ENCODE measurements around the gene AMN1. TPM values are rescaled to one million over a fixed set of nuclear protein-coding genes. Genes with fewer than 3 reads are reported as not detected.

AMN1 gene
- total and polyA plus RNA-seq, 2 experiments from 2014 or later: 12.6 to 17.7 TPM

DNA sequence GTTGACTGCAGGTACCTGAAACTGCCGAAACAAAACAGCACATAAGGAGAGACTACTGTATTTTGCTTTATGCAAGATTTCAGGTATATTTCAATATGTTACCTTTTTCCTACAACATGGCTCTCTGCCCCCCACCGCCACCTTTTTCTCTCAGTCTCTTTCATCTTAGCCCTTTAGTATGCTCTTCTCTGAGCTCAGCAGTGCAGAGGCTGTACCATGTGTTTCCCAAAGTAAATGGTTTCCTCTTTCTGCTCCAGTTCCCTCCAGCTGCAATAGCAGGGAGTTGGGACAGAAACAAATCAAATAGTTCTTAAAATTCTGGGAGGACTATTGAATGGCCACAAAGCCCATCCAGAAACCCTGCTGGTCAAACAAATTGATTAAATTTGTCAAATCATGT, 4.3 kb downstream of the AMN1 start:
- Mint-ChIP-seq H3K27me3 (ENCODE audit: insufficient read depth, low read depth, poor library complexity) (peaks cover 17% of the 10 kb centered on the region), H3K4me1 (peaks cover 11% of the 10 kb centered on the region), H3K36me3 (ENCODE audit: low read depth) (peaks cover 5% of the 10 kb centered on the region; the same call in 2 of the 3 replicates), H3K27ac (no peak overlapping the region; the same call in 1 of the 2 replicates), H3K4me3 (no peak overlapping the region), H3K9me3 (peaks cover 7% of the 10 kb centered on the region; the same call in 2 of the 3 replicates)
- no peaks in the 10 kb centered on the region for H3K27me3 ChIP-seq (ENCODE audit: insufficient read depth)
- no peak overlapping the region for H2AFZ ChIP-seq
- ATAC-seq (no peak), DNase-seq (ENCODE audit: low spot score) (no peak)
- H3K27ac ChIP-seq (ENCODE audit: low read depth): no peak overlapping the region
- no peaks in the 10 kb centered on the region for H4K20me1 ChIP-seq (replicated peaks; ENCODE audit: insufficient read depth)
- TF ChIP-seq EZH2phosphoT487 (IDR thresholded peaks at IDR 0.05; ENCODE audit: unreplicated experiment) (no peak), ZNF114 (CRISPR knock-in tag; IDR thresholded peaks at IDR 0.05) (no peak), EZH2 (IDR thresholded peaks at IDR 0.05; ENCODE audit: low read depth, unreplicated experiment) (no peak), STAT1 (IDR thresholded peaks at IDR 0.05; ENCODE audit: unreplicated experiment) (no peak), ZNF331 (CRISPR knock-in tag; IDR thresholded peaks at IDR 0.05; ENCODE audit: low read depth) (no peak), NANOG (IDR thresholded peaks at IDR 0.05; ENCODE audit: borderline replicate concordance) (no peak), POLR2AphosphoS5 (IDR thresholded peaks at IDR 0.05; ENCODE audit: low read depth) (no peak), CREB1 (CRISPR knock-in tag; IDR thresholded peaks at IDR 0.05; ENCODE audit: low read depth) (no peak), JUNB (IDR thresholded peaks at IDR 0.05; ENCODE audit: unreplicated experiment) (no peak), CTCF (conservative IDR thresholded peaks at IDR 0.05; ENCODE audit: low read depth in 2 of 2) (no peak)
- TF ChIP-seq, protein P1, sequence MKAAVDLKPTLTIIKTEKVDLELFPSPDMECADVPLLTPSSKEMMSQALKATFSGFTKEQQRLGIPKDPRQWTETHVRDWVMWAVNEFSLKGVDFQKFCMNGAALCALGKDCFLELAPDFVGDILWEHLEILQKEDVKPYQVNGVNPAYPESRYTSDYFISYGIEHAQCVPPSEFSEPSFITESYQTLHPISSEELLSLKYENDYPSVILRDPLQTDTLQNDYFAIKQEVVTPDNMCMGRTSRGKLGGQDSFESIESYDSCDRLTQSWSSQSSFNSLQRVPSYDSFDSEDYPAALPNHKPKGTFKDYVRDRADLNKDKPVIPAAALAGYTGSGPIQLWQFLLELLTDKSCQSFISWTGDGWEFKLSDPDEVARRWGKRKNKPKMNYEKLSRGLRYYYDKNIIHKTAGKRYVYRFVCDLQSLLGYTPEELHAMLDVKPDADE (IDR thresholded peaks at IDR 0.05): no peak
- TF ChIP-seq, protein P2, sequence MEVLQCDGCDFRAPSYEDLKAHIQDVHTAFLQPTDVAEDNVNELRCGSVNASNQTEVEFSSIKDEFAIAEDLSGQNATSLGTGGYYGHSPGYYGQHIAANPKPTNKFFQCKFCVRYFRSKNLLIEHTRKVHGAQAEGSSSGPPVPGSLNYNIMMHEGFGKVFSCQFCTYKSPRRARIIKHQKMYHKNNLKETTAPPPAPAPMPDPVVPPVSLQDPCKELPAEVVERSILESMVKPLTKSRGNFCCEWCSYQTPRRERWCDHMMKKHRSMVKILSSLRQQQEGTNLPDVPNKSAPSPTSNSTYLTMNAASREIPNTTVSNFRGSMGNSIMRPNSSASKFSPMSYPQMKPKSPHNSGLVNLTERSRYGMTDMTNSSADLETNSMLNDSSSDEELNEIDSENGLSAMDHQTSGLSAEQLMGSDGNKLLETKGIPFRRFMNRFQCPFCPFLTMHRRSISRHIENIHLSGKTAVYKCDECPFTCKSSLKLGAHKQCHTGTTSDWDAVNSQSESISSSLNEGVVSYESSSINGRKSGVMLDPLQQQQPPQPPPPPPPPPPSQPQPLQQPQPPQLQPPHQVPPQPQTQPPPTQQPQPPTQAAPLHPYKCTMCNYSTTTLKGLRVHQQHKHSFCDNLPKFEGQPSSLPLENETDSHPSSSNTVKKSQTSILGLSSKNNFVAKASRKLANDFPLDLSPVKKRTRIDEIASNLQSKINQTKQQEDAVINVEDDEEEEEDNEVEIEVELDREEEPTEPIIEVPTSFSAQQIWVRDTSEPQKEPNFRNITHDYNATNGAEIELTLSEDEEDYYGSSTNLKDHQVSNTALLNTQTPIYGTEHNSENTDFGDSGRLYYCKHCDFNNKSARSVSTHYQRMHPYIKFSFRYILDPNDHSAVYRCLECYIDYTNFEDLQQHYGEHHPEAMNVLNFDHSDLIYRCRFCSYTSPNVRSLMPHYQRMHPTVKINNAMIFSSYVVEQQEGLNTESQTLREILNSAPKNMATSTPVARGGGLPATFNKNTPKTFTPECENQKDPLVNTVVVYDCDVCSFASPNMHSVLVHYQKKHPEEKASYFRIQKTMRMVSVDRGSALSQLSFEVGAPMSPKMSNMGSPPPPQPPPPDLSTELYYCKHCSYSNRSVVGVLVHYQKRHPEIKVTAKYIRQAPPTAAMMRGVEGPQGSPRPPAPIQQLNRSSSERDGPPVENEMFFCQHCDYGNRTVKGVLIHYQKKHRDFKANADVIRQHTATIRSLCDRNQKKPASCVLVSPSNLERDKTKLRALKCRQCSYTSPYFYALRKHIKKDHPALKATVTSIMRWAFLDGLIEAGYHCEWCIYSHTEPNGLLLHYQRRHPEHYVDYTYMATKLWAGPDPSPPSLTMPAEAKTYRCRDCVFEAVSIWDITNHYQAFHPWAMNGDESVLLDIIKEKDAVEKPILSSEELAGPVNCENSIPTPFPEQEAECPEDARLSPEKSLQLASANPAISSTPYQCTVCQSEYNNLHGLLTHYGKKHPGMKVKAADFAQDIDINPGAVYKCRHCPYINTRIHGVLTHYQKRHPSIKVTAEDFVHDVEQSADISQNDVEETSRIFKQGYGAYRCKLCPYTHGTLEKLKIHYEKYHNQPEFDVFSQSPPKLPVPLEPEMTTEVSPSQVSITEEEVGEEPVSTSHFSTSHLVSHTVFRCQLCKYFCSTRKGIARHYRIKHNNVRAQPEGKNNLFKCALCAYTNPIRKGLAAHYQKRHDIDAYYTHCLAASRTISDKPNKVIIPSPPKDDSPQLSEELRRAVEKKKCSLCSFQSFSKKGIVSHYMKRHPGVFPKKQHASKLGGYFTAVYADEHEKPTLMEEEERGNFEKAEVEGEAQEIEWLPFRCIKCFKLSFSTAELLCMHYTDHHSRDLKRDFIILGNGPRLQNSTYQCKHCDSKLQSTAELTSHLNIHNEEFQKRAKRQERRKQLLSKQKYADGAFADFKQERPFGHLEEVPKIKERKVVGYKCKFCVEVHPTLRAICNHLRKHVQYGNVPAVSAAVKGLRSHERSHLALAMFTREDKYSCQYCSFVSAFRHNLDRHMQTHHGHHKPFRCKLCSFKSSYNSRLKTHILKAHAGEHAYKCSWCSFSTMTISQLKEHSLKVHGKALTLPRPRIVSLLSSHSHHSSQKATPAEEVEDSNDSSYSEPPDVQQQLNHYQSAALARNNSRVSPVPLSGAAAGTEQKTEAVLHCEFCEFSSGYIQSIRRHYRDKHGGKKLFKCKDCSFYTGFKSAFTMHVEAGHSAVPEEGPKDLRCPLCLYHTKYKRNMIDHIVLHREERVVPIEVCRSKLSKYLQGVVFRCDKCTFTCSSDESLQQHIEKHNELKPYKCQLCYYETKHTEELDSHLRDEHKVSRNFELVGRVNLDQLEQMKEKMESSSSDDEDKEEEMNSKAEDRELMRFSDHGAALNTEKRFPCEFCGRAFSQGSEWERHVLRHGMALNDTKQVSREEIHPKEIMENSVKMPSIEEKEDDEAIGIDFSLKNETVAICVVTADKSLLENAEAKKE (CRISPR knock-in tag; IDR thresholded peaks at IDR 0.05): no peak
- TF ChIP-seq, protein P3, sequence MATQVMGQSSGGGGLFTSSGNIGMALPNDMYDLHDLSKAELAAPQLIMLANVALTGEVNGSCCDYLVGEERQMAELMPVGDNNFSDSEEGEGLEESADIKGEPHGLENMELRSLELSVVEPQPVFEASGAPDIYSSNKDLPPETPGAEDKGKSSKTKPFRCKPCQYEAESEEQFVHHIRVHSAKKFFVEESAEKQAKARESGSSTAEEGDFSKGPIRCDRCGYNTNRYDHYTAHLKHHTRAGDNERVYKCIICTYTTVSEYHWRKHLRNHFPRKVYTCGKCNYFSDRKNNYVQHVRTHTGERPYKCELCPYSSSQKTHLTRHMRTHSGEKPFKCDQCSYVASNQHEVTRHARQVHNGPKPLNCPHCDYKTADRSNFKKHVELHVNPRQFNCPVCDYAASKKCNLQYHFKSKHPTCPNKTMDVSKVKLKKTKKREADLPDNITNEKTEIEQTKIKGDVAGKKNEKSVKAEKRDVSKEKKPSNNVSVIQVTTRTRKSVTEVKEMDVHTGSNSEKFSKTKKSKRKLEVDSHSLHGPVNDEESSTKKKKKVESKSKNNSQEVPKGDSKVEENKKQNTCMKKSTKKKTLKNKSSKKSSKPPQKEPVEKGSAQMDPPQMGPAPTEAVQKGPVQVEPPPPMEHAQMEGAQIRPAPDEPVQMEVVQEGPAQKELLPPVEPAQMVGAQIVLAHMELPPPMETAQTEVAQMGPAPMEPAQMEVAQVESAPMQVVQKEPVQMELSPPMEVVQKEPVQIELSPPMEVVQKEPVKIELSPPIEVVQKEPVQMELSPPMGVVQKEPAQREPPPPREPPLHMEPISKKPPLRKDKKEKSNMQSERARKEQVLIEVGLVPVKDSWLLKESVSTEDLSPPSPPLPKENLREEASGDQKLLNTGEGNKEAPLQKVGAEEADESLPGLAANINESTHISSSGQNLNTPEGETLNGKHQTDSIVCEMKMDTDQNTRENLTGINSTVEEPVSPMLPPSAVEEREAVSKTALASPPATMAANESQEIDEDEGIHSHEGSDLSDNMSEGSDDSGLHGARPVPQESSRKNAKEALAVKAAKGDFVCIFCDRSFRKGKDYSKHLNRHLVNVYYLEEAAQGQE (IDR thresholded peaks at IDR 0.05; ENCODE audit: unreplicated experiment): no peak
- H3K4me1 ChIP-seq (ENCODE audit: insufficient read depth): 0 out of 2 replicates have a peak, but pooled peaks cover 5% of the 10 kb centered on the region
- no peak overlapping the region for H3K4me2 ChIP-seq
- H3K4me3 ChIP-seq: no peak overlapping the region
- H3K36me3 ChIP-seq (ENCODE audit: insufficient read depth): no peaks in the 10 kb centered on the region
- H3F3A ChIP-seq (replicated peaks; ENCODE audit: low read depth): no peaks in the 10 kb centered on the region
- no peaks in the 10 kb centered on the region for H3K79me2 ChIP-seq (replicated peaks; ENCODE audit: insufficient read depth)
- H3K9me2 ChIP-seq (ENCODE audit: insufficient read depth): no peaks in the 10 kb centered on the region
